ENCODE results near the gene PCDH9. TPM values are rescaled to one million over a fixed set of nuclear protein-coding genes. Genes with fewer than 3 reads are reported as not detected.

PCDH9 gene
- total RNA-seq, 1 donor from 2014 or later = 0.26 TPM

- H3K27me3 ChIP-seq (ENCODE audit: control insufficient read depth, insufficient read depth, low read length) = no peaks in the 10 kb centered on the region
- H3K36me3 ChIP-seq (ENCODE audit: control insufficient read depth, insufficient read depth, low read length) = no peaks in the 10 kb centered on the region
- DNase-seq (ENCODE audit: low read depth) (no peak), FAIRE-seq (no peak)
- no peak for TF ChIP-seq CTCF (IDR thresholded peaks at IDR 0.05; ENCODE audit: insufficient read depth, low read length, severe bottlenecking)
- no peak overlapping the region for H3K4me3 ChIP-seq (ENCODE audit: low read depth, low read length)
Observed at GRCh38 chr13:67192751-67193150, 37.4 kb downstream of the PCDH9 start.

GRCh38 chr13:67186995-67187569 is 43.1 kb downstream of the PCDH9 start:
- Histone ChIP-seq H3K36me3 (ENCODE audit: control insufficient read depth, insufficient read depth, low read length) (no peaks in the 10 kb centered on the region), H3K4me3 (ENCODE audit: low read depth, low read length) (no peak overlapping the region), H3K27me3 (ENCODE audit: control insufficient read depth, insufficient read depth, low read length) (no peaks in the 10 kb centered on the region)
- no peak for DNase-seq (ENCODE audit: low read depth)
- no peak for FAIRE-seq
- no peak for TF ChIP-seq CTCF (IDR thresholded peaks at IDR 0.05; ENCODE audit: insufficient read depth, low read length, severe bottlenecking)

- DNase-seq (ENCODE audit: low read depth) (peak; percentile 21), FAIRE-seq (no peak)
- no peak for TF ChIP-seq CTCF (IDR thresholded peaks at IDR 0.05; ENCODE audit: insufficient read depth, low read length, severe bottlenecking)
- Histone ChIP-seq H3K36me3 (ENCODE audit: control insufficient read depth, insufficient read depth, low read length) (no peaks in the 10 kb centered on the region), H3K4me3 (ENCODE audit: low read depth, low read length) (no peak overlapping the region), H3K27me3 (ENCODE audit: control insufficient read depth, insufficient read depth, low read length) (no peaks in the 10 kb centered on the region)
Observed at GRCh38 chr13:67184247-67184646, 45.9 kb downstream of the PCDH9 start.

GRCh38 chr13:67183151-67183550 is 47.0 kb downstream of the PCDH9 start:
- no peak for TF ChIP-seq CTCF (IDR thresholded peaks at IDR 0.05; ENCODE audit: insufficient read depth, low read length, severe bottlenecking)
- Histone ChIP-seq H3K36me3 (ENCODE audit: control insufficient read depth, insufficient read depth, low read length) (no peaks in the 10 kb centered on the region), H3K27me3 (ENCODE audit: control insufficient read depth, insufficient read depth, low read length) (no peaks in the 10 kb centered on the region), H3K4me3 (ENCODE audit: low read depth, low read length) (no peak overlapping the region)
- FAIRE-seq = no peak
- DNase-seq (ENCODE audit: low read depth) = no peak

- Histone ChIP-seq H3K36me3 (ENCODE audit: control insufficient read depth, insufficient read depth, low read length) (no peaks in the 10 kb centered on the region), H3K27me3 (ENCODE audit: control insufficient read depth, insufficient read depth, low read length) (no peaks in the 10 kb centered on the region), H3K4me3 (ENCODE audit: low read depth, low read length) (no peak overlapping the region)
- TF ChIP-seq CTCF (IDR thresholded peaks at IDR 0.05; ENCODE audit: insufficient read depth, low read length, severe bottlenecking) = no peak
- no peak for DNase-seq (ENCODE audit: low read depth)
- FAIRE-seq = no peak
Observed at GRCh38 chr13:67175836-67176459, 54.2 kb downstream of the PCDH9 start.

GRCh38 chr13:67168384-67168783 is 61.8 kb downstream of the PCDH9 start:
- TF ChIP-seq CTCF (IDR thresholded peaks at IDR 0.05; ENCODE audit: insufficient read depth, low read length, severe bottlenecking) = no peak

More at GRCh38 chr13:67168384-67168783, 61.8 kb downstream of the PCDH9 start:
- no peak for DNase-seq (ENCODE audit: low read depth)
- Histone ChIP-seq H3K27me3 (ENCODE audit: control insufficient read depth, insufficient read depth, low read length) (no peaks in the 10 kb centered on the region), H3K4me3 (ENCODE audit: low read depth, low read length) (no peak overlapping the region), H3K36me3 (ENCODE audit: control insufficient read depth, insufficient read depth, low read length) (no peaks in the 10 kb centered on the region)
- no peak for FAIRE-seq

All from bronchial epithelial cell (primary cell).